Stimulated activated CD8-positive, alpha-beta memory T cell treated with anti-CD3 and anti-CD28 coated beads, Interleukin-12 subunit alpha, Interleukin-12 subunit beta, amount 100 ng/mL, for 24 hours (primary cell): ENCODE measurements around the gene WSB2.

ENCODE experiments used
- DNase-seq: peaks from one replicate; pipeline ENCODE4 v3.0.0-alpha.2; 2020; ENCODE audit errors: extremely low read depth

WSB2 gene

DNA sequence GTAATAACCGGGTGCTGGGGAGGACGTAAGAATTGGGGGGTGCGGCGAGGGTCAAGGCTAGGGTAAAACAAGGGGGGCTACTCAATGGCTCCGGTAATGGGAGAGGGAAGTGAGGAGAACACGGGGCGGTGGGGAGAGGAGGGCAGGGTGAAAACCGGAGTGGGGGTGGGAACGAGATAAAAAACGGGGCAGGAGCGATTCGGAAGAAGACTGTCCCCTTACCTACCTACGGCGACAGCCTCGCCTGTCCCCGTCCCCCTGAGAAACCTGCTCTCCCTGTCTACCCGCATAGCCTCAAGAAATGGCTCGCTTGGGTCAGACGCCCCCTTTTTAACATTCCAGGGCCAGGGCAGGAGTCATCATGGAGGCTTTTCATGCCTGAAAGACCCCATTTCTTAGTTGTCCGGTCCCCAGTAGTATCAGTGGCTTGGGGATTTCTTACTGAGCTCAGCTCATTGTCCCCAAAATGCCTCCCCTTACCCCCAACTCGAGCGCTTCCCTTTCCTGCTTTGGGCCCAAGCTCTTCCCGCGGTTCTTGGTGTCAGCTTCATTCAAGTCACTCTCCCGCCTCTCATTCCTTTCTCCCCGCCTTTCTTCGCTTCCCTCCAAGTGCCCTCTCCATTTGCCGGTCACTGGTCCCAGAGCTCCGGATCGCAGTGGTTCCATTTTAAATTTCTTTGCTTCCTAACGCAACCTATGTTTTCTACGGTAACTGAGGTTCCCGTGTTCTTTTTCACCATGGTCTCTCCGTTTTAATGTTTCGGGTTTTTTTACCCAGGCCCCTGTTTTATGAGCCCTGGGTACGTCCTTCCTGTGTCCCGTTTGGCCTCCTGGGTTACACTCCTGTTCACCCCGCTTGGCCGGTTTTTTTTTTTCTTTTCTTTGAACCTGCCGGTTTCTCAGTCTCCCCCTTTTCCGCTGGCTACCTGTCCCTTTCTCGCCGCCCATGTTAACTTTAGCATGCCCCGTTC, 1.2 kb upstream of the WSB2 start:
- no peak for DNase-seq

DNA sequence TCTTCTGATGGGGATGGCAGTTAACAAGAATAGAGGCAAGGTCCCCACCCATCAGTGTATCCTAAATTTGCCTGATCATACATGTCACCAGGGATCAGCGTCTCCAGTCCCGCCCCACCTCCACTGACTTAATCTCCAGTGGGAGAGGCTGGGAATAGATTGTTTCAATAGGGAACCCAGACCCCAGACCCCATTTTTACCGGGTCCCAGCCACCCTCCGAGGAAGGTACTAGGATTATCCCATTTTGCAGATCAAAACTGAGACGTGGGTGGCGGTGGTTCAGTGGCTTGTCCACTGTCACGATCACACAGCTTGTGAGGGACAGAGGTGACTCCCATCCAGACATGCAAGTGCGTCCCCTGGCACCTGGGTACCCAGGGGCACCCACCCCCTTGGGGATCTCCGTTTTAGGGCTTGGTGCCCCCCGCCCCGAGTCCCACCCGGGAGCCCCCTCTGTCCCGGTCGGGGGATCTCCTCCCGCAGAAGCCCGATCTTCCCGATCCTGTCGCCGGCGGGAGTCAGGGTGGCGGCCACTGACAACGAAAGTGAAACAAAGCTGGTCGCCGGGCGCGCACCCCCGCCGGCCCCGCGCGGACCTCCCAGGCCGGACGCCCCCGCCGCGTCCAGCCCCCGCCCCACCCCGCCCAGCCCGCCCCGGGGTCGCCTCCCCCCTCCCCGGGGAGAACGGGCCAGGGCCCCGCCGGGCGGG, 523 bp downstream of the WSB2 start:
- DNase-seq: no peak

DNA sequence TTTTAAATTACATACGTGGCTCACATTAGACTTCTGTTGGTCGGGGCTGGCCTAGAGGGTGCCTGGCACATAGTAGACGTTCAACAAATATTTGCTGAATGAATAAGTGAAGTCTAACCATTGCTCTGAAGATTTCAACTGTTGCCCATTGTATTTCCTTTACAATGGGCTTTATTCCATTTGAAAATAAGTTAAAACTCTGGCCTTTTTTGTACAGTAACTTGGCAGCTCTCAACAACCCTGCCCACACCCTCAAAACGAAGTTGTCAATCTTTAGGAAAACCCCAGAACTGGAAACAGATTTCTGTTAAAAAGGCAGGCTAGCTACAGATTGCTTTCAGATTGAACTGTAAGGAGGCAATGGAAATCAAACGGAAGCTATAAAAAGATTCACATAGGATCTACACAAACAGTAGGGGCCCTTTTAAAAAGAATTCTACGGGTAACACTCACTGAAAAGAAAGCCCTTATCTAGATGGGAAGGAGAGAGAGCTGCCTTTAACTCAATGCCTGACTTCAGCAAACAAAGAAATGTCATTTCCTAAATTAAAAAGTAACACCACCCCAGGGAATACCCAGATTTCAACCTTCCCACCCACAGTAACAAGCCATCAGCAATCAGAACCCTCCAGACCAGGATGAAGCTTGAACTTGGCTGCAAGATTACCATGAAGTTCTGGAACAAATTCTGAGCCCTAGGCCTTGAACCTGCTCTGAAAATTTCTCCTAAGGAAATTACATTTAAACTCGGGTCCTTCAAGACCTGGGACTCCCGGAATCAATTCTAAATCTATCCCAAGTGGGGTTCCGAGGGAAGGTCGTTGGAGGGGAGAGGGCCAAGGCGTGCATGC, 1.4 kb downstream of the WSB2 start:
- no peak for DNase-seq

DNA sequence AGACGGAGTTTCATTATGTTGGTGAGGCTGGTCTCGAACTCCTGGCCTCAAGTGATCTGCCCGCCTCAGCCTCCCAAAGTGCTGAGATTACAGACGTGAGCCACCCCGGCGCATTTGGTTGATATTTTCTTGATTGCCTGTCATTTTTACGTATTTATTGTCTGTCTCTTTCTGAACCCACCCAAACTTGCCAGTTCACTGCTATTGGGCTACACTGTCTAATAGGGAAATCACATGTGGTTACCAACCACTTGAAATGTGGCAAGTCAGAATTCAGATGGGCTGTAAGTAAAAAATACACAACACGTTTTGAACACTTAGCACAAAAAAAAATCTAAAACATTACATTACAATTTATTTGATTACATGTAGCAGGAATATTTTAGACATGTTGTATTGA, 2.1 kb downstream of the WSB2 start:
- DNase-seq: no peak

- no peak for DNase-seq
Measured at GRCh38 chr12:118058227-118058626, 2.8 kb downstream of the WSB2 start.

DNA sequence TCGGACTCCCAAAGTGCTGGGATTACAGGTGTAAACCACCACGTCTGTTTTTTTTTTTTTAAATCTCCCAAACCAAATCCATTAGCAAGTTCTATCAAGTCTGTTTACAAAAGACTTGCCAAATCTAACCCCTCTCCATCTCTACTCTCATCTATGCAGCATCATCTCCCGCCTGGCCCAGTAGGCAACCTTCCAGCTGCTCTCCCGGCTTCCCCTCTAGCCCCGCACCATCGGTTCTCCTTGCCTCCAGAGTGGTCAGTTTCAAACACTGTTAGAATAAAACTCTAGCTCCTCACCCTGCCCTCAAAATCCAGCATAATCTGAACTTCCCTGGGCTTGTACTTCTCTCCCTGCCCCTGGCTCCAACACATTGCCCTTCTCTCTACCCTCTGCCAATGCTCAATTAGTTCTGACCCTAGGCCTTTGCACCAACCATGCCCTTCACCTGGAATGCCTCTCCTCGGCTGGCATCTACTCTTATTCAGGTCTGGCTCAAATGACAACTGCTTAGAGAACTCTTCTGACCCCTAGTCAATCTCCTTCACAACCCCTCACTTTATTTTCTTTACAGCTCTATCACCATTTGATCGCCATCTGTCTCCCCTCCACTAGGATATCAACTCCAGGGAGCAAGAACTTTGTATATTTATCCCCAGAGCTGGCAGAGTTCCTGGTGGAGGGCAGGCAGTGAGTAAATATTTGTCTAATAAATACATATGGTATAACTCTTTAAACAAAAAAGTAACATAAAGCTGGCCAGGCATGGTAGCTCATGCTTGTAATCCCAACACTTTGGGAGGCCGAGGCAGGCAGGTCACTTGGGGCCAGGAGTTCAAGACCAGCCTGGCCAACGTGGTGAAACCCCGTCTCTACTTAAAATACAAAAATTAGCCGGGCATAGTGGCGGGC, 4.9 kb downstream of the WSB2 start:
- DNase-seq: no peak

- DNase-seq: peak; percentile 53
Measured at GRCh38 chr12:118055144-118055557, 5.8 kb downstream of the WSB2 start.

- DNase-seq: no peak
Measured at GRCh38 chr12:118053071-118053985, 7.7 kb downstream of the WSB2 start.

- DNase-seq: no peak
Measured at GRCh38 chr12:118052324-118053070, 8.5 kb downstream of the WSB2 start.

DNA sequence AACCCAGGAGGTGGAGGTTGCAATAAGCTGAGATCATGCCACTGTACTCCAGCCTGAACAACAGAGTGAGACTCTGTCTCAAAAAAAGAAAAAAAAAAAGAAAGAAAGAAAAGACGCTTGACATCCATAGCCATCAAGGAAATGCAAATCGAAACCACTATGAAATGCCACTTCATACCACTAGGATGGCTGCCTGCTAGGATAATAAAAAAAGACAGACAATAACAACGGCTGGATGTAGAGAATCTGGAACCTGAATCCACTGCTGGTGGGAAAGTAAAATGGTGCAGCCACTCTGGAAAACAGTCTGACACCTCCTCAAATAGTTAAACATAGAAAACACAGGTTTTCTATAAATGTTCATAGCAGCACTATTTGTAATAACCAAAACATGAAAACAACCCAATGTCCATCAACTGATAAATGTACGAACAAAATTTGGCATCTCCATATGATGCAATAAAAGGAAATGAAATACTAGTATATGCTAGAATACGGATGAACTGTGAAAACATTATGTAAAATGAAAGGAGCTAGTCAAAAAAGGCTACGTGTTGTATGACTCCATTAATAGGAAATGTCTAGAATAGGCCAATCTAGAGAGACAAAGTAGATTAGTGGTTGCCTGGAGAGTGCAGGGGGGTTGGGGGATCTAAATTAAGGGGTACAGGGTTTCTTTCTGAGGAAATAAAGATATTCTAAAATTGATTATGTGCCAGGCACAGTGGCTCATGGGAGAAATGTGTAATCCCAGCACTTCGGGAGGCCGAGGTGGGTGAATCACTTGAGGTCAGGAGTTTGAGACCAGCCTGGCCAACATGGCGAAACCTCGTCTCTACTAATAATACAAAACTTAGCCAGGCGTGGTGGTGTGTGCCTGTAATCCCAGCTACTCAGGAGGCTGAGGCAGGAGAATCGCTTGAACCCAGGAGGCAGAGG, 9.7 kb downstream of the WSB2 start:
- DNase-seq: no peak

DNA sequence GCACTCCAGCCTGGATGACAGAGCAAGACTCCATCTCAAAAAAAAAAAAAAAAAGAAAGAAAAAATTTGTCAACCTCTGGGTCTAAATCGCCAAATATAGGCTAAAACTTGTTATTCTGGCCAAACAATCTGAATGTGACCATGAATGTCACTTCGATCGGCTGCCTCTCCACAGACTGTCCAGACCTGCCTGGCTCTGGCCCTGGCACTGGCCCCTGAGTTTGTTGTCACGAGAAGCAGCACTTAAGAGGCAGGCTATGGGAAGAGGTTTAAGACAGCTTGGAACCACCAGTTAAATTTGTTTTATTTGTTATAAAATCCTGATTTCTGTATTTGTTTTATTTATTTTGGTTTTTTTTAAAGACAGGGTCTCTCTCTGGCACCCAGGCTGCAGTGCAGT, 14.5 kb downstream of the WSB2 start:
- no peak for DNase-seq

DNA sequence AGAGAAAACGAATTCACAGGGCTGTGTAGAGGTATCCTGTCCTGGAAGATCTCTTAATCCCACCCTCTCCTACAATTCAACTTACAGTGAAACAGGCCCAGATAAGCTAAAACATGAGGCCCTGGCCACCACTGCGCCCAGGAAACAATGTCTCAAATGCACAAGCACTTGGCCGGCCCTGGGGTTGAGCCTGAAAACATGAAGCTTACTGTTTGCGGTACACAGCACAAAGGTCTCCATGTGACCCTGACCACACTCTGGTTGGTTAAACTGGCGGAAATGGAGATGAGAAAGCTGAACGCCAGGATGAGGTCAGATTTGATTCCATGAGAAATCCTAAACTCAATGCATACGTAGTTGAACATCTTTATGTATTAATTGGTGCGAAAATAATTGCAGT, 16.4 kb downstream of the WSB2 start:
- DNase-seq: no peak

- DNase-seq: no peak
Measured at GRCh38 chr12:118044075-118044474, 16.9 kb downstream of the WSB2 start.

DNA sequence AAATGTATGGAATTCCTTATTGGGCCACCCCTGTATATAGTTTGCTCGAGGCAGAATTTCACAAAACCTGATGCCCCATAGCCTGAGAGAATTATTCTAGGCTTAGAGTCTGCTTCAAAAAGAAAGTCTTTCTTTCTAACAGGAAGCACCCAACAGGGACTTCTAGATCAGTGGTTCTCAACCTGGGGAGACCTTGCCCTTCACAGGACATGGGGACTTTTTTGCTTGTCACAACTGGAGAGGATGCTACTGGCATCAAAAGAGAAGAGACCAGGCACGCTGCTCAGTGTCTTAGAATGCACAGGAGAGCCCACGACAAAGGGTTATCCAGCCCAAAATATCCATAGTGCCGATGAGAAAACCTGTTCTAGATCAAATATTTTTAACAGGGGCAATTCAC, 18.9 kb downstream of the WSB2 start:
- no peak for DNase-seq

DNA sequence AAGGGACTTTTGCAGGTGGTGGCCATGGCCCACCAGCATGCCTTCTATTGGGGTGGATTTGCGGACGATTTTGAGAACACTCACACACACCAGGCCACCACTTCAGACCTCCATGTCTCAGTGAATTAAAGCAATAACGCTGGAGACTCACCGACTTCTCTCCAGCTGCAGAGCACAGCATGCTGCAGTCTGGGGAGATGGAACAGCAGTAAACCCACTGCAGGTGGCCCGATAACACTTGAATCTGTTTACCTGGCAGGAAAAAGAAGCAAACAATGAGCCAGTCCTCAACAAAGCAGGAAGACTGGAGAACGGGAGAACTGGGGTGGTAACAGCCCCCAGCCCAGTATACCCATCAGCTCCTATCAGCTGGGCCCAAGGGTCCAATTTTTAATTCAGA, 22.8 kb downstream of the WSB2 start:
- no peak for DNase-seq

DNA sequence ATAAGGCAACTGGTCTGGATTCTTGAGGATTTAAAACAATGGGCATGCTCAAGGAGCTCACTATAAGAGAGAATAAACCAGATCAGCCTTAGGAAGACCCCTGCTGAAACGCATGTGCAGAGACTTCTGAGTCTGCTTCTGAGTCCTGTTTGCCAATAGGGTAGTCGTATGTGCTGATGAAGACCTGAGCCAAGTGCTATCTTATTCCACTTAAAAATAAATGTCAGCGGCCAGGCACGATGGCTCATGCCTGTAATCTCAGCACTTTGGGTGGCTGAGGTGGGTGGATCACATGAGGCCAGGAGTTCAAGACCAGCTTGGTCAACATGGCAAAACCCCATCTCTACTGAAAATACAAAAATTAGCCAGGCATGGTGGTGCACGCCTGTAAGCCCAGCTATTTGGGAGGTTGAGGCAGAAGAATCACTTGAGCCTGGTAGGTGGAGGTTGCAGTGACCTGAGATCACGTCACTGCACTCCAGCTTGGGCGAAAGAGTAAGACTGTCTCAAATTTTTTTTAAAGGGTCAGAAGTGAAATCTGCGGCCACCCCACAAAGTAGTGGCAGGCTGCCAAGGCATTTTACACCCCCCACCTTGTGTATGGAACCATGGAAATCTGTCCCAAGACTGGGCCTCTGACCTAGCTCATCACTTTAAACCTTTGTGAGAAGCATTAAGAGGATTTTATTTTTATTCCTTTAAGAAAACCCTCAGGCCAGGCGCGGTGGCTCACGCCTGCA, 24.1 kb downstream of the WSB2 start:
- DNase-seq: no peak
